ELR (cell line): ENCODE results near the gene TBL1X.
A peak's percentile ranks its signal among the peaks of the same experiment; 100 is the strongest.
"Not testable (repeated sequence)": the region's sequence is repeated elsewhere in the genome, so short reads cannot be mapped to it uniquely, and the experiment has no call there.

Experiments used
- DNase-seq: peaks from one replicate; pipeline ENCODE4 v3.0.0-alpha.2; 2015; ENCODE audit warnings: low read depth

TBL1X gene

GRCh38 chrX:9536156-9536555 is 71.3 kb downstream of the TBL1X start:
- not testable (repeated sequence) for DNase-seq

- no peak for DNase-seq
These were observed 72.9 kb downstream of the TBL1X start for GRCh38 chrX:9537781-9538180.

GRCh38 chrX:9538544-9539045 is 73.7 kb downstream of the TBL1X start:
- DNase-seq, result no peak

GRCh38 chrX:9539605-9540387 is 74.9 kb downstream of the TBL1X start:
- no peak for DNase-seq

- DNase-seq, result no peak
These were observed 77.4 kb downstream of the TBL1X start for GRCh38 chrX:9542106-9542760.

GRCh38 chrX:9542761-9543111 is 77.9 kb downstream of the TBL1X start:
- DNase-seq, result no peak

GRCh38 chrX:9555354-9555753 is 90.5 kb downstream of the TBL1X start:
- peak; percentile 34 for DNase-seq

GRCh38 chrX:9557091-9557490 is 92.2 kb downstream of the TBL1X start:
- DNase-seq, result no peak

- no peak for DNase-seq
These were observed 92.7 kb downstream of the TBL1X start for GRCh38 chrX:9557521-9557920.

GRCh38 chrX:9558615-9559014 is 93.8 kb downstream of the TBL1X start:
- no peak for DNase-seq

- no peak for DNase-seq
These were observed 95.4 kb downstream of the TBL1X start for GRCh38 chrX:9560219-9560618.

- no peak for DNase-seq
These were observed 96.3 kb downstream of the TBL1X start for GRCh38 chrX:9561199-9561598.

- peak; percentile 88 for DNase-seq
These were observed 98.0 kb downstream of the TBL1X start for GRCh38 chrX:9562851-9563250.

- DNase-seq, result peak; percentile 88
These were observed 101.3 kb downstream of the TBL1X start for GRCh38 chrX:9566150-9566621.

GRCh38 chrX:9569876-9570301 is 105.0 kb downstream of the TBL1X start:
- no peak for DNase-seq

GRCh38 chrX:9573282-9574106 is 108.6 kb downstream of the TBL1X start:
- no peak for DNase-seq

GRCh38 chrX:9576059-9576458 is 111.2 kb downstream of the TBL1X start:
- DNase-seq, result no peak

GRCh38 chrX:9577555-9577954 is 112.7 kb downstream of the TBL1X start:
- no peak for DNase-seq

- no peak for DNase-seq
These were observed 113.4 kb downstream of the TBL1X start for GRCh38 chrX:9578083-9578779.

- no peak for DNase-seq
These were observed 117.0 kb downstream of the TBL1X start for GRCh38 chrX:9581771-9582385.

GRCh38 chrX:9582956-9583355 is 118.1 kb downstream of the TBL1X start:
- no peak for DNase-seq
